RCC 7860 (cell line): ENCODE measurements around the gene CSAD.
"Not testable (repeated sequence)": the region's sequence is repeated elsewhere in the genome, so short reads cannot be mapped to it uniquely, and the experiment has no call there.

Source experiments
- DNase-seq: peaks from one replicate; pipeline ENCODE4 v3.0.0-alpha.2; 2015; ENCODE audit warnings: low spot score
- FAIRE-seq: peaks from 2 replicates; lab custom pipeline; 2012; peaks lifted over from hg19 to GRCh38; lab: Jason Lieb, UNC

Gene CSAD

GRCh38 chr12:53182903-53183302 lies 2.2 kb upstream of the CSAD start:
- DNase-seq: no peak
- FAIRE-seq: no peak

- FAIRE-seq (no peak), DNase-seq (no peak)
Observed at GRCh38 chr12:53181935-53182334, 1.2 kb upstream of the CSAD start.

DNA sequence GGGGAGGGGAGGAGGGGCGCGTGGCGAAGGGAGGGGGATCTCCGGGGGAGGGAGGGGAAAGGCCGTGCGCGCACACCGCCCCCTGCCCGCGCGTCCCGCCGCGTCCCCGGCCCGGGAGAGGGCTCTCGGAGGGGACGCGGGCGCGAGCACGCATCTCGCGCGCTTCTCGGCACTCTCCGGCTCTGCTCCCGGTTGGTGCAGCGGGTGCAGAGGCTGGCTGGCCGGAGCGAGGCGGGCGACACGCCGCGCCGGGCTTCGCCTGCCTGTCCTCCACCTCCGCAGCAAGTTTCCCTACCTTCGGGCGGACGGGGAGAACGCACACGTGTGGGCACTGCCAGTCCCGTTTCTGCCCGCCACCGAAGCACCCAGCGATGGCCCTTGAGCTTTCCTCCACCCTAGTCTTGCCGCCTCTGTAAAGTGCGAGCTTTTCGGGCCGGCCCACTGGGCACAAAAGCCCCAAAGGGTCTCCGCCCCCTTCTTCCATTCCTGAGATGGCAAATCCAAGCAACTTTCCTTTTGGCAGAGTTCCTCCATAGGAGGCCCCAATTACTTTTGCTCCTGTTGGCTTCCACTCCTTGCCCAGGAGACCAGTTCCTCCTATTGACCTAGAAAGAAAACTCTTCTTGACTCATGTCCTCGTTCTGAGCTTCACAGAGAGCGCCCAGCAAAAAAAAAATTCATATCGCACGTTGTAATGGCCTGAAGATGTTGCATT lies 363 bp upstream of the CSAD start:
- DNase-seq: peak; percentile 48
- FAIRE-seq: no peak

DNA sequence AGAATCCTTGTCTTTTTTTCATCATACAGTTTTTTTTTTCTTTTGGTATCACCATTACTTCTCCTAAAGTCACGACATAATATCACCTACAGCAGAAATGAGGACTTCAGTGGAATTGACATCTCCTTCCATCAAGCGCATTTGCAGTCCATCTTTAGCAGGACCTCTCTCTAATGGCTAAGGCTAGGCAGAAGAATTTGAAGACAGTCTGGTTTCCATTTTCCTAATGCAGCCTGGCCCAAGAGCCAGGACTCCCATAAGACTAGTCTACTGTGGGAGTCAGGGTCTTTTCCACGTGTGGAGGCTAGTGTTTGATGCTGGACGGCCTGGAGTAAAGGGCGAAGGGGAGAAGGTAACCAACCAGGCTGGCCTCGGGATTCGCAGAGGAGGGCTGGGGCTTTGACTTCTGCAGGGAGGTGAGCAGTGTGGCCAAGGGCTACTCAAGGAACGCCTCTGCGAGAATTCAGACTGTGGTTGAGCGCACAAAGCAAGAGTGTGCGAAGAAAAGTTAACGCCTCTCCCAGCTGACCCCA lies 972 bp downstream of the CSAD start:
- no peak for FAIRE-seq
- no peak for DNase-seq

DNA sequence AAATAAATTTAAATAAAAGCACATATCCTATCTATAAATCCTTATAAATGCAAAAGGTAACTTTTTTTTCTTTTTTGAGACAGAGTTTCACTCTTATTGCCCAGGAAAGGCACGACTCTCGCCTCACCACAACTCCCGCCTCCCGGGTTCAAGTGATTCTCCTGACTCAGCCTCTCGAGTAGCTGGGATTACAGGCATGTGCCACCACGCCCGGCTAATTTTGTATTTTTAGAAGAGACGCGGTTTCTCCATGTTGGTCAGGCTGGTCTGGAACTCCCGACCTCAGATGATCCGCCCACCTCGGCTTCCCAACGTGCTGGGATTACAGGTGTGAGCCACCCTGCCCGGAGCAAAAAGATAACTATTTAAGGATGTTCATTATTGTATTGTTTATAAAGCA lies 1.9 kb downstream of the CSAD start:
- FAIRE-seq, DNase-seq: not testable (repeated sequence)

DNA sequence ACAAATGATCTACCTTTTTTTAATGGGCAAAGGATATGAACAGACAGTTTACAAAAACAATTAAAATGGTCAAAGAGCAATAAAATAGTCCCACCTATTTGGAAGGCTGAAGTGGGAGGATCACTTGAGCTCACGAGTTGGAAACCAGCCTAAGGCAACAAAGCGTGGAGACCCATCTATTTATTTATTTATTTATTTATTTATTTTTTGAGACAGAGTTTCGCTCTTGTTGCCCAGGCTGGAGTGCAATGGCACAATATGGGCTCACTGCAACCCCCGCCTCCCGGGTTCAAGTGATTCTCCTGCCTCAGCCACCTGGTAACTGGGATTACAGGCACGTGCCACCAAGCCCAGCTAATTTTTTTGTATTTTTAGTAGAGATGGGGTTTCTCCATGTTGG lies 3.3 kb downstream of the CSAD start:
- FAIRE-seq, DNase-seq: not testable (repeated sequence)

GRCh38 chr12:53176750-53177149 lies 4.0 kb downstream of the CSAD start:
- FAIRE-seq: no peak
- no peak for DNase-seq

GRCh38 chr12:53174881-53175491 lies 5.7 kb downstream of the CSAD start:
- FAIRE-seq: no peak
- peak; percentile 49 for DNase-seq

GRCh38 chr12:53173085-53173715 lies 7.5 kb downstream of the CSAD start:
- no peak for DNase-seq
- FAIRE-seq: no peak

DNA sequence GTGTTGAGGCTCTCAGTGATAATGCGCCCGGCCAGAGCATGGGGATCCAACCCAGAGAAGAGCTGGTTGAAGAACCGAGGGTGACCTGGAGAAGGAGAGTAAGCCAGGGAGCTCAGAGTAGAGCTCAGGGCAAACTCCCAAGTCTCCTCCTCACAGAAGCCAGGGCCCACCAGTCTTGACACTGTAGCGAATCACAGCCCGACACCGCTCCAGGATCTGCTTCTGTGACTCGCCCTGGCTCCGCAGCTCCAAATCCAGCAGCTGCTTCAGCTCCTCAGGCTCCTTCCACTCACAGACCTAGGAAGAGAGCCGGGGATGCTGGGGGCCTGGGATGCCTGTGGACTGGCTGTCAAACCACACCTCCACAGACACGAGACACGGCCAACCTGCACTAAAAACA lies 8.4 kb downstream of the CSAD start:
- DNase-seq: no peak
- no peak for FAIRE-seq

DNA sequence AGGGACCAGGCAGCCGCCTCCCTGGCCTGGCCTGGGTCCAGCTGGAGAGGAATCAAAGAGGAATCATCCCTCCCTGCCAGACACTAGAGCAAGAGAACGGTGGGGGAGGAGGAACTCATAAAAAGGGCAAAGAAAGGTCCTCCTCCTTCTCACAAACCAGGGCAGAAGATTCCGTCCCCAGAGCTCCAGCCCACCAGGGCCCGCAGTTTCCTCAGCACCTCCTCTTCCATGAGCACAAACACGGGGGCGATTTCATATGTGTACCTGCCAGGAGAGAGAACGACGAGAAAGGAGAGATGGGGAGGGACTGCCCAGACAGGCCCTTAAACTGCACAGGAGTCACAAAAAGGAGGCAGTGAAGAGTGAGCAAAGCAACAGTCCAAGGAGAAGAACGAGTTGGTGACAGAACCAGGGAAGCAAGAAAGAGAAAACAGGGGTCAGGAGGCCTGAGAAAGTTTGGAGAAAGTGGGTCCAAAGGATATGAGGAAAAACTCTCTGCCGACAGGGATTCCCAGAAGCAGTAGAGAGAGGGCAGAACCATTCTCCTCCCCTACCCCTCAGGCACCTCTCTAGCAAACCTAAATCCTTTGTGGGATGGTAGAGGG lies 8.9 kb downstream of the CSAD start:
- DNase-seq (no peak), FAIRE-seq (no peak)

DNA sequence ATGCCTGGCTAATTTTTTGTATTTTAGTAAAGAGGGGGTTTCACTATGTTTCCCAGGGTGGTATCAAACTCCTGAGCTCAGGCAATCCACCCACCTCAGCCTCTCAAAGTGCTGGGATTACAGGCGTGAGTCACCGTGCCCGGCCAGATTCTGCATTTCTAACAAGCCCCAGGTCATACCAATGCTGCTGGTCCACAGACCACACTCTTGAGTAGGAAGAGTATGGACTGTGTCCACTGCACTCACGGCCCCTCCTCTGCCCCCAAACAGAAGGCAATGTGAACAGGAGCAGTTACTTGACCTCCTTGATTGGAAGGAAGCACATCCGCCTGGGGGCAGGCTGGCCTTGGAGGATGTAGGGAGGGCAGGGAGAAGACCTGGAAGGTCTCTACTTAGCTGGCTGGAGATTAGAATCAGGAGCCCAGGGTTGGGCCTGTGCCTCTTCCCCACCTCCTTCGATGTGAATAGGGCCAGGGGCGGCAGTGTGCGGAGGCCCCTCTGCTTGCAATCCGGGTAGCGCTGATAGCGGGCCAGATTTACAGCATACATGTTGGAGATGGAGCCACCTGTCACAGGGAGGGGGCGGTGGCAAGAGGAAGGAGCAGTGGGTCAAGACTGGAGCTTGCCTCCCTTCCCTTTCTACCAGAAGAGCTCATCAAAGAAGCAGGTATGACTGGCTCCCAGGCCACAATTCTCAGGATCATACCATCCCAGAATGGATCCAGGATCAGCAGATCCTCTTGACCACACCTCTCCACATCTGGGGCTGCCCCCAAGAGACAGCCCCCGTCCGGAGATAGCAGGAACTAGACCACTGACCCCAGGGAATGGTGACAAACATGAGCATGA lies 9.6 kb downstream of the CSAD start:
- no peak for DNase-seq
- no peak for FAIRE-seq

DNA sequence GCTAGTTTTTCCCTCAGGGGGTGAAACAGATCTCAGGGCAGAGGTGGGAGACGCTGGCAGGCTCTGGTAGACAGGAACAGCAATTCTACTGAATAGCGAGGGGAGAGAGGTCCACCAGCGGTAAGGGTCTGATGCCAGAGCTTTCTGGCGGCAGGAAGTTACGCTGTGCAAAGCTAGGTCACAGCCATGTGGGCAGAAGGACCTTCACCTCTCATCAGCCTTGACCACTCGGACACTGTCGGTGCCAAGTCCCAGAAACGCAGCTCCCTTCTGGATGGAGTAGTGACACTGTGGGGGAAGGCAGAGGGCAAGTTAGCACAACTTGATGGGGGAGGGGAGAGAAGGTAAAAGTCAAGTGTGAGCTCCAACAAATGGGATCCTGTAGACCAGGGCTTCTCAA lies 10.5 kb downstream of the CSAD start:
- DNase-seq (no peak), FAIRE-seq (no peak)

DNA sequence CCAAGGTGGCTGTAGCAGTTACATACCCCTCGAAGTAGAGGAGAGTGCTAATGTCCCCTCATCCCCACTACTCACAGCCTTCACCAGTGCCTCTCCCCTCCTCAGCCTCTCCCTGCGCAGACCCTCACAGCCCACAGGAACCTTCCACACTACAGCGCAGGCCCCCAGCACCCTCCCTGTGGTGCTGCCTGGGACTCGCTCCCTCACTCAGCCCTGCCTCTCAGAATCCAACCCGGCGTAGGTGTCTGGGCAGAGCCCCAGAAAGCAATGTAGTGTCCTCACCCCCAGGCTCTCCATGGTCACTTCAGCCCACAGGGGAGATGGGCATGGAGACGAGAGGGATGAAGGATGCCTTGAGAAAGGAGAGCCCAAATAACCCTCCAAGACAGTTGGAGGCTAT lies 11.1 kb downstream of the CSAD start:
- no peak for DNase-seq
- FAIRE-seq: no peak

DNA sequence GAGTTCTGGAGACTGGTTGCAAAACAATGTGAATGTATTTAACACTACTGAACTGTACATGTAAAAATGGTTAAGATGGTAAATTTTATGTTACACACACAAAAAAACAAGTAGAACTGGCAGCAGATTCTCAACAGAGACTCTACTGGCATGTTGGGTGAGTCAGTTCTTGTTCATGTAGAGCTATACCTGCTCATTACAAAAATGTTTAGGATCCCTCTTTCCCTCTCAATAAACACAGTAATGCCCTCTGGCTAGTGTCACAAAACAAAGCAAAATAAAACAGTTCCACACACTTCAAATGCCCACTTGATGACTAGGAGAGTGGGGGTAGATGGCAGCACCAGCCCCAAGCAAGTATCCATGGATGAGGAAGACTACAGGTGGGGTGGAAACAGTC lies 13.9 kb downstream of the CSAD start:
- FAIRE-seq: no peak

DNA sequence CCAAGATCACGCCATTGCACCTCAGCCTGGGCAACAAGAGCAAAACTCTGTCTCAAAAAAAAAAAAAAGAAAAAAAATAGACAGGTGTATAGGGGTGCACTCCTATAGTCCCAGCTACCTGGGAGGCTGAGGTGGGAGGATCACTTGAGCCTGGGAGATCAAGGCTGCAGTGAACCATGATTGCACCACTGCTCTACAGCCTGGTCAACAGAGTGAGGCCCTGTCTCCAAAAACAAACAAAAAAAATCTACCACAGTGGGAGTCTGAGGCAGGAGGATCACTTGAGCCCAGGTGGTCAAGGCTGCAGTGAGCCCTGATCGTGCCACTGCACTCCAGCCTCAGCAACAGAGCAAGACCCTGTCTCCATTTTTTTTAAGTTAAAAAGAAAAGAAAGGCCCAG lies 17.7 kb downstream of the CSAD start:
- DNase-seq, FAIRE-seq: not testable (repeated sequence)

More for the DNA sequence above, 13.9 kb downstream of the CSAD start:
- no peak for DNase-seq

DNA sequence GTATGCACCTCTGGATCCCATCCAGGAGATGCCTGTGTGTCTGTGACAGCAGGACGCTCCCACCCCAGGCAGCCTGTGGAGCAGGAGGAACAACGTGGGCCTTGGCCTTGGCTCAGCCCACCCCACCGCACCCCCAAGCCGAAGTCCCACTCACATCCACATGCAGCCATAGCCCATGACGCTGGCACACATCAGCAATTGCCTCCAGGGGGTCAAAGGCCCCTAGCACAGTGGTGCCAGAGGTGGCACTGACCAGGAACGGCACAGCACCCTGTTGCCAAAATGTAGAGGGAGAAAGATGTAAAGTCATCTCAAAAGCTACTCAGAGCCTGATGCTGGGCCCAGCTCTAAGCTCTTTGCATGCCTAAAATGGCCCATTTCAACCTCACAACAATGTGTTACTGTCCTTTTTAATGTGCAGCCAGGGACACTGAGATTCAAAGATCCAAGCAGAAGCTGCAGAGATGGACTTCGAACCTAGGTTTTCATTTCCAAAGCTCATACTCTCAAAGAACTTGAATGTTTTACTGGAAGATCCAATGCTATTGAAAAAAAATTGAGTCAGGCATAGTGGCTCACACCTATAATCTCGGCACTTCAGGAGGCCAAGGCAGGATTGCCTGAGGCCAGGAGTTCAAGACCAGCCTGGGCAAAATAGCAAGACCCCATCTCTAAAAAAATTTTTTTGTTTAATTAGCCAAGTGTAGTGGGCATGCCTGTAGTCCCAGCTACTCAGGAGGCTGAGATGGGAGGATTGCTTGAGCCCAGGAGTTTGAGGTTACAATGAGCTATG lies 19.4 kb downstream of the CSAD start:
- DNase-seq (no peak), FAIRE-seq (no peak)

DNA sequence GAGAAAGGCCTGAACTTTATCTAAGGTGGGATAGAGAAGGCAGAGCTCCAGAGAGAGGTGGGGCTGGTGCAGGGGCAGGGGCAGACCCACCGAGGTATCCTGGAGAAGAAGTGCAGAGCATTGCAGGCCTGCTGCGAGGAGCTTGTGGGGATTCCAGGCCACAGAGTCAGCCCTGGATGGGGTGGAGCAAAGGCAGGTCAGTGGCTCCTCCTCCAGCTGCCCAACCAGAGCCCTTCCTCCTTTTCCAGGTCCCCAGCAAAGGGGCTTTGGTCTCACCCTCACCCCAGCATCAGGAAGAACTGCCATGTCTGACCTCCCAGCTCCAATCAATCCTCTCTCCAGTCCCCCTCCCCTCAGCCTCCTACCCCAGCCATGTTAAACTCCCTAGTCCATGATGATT lies 20.1 kb downstream of the CSAD start:
- no peak for FAIRE-seq
- no peak for DNase-seq

DNA sequence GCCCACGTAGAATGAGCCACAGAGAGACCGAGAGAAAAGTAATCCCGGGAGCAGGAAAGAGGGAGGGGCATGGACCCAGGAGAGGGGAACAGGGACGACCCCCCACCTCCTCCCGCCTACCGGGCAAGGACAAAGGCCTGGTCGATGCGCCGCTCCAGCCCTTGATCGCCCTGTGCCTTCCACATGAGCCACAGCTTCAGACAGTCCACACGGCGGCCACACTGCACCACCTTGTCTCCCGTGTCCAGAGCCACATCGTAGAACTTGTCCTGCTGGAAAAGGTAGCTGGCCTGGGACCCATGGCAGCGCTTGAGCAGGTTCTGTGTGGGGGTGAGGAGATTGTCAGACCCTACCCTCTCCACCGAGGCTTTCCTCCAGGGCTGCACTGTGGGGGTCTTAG lies 20.7 kb downstream of the CSAD start:
- FAIRE-seq: no peak
- no peak for DNase-seq
